Body of pancreas (tissue), 4 donors: ENCODE data around the gene LEMD2. TPM values are rescaled to one million over a fixed set of nuclear protein-coding genes. Genes with fewer than 3 reads are reported as not detected.

ENCODE experiments used
- ATAC-seq: fragments of 150-250 bp; one replicate; pipeline ENCODE4 v1.9.1; 2016
- DNase-seq, 4 donors: peaks; one replicate each; pipeline ENCODE4 v3.0.0-alpha.2; 2019
- H3K27ac ChIP-seq, 4 donors: fragments of 200-600 bp; sonication (generic); 1 replicate in 3 of 4; 2 replicates in 1 of 4; pipeline versions ENCODE4 v1.5.1 to v1.6.1; 2016 to 2019; ENCODE audit warnings: mild to moderate bottlenecking in 1 of 4, mixed read lengths in 1 of 4, moderate library complexity in 1 of 4
- H3K27me3 ChIP-seq, 2 donors: fragments of 200-600 bp; sonication (generic); one replicate each; pipeline ENCODE4 v1.6.0; 2016; ENCODE audit warnings: mild to moderate bottlenecking in 1 of 2
- H3K36me3 ChIP-seq, 2 donors: fragments of 200-600 bp; sonication (generic); replicated peaks in 1 of 2; 2 replicates each; pipeline ENCODE4 v1.5.1; 2016; ENCODE audit warnings: low read depth in 2 of 2; ENCODE audit not compliant: insufficient read depth in 1 of 2
- H3K4me1 ChIP-seq: fragments of 200-600 bp; sonication (generic); one replicate; pipeline ENCODE4 v1.6.0; 2016
- H3K4me3 ChIP-seq, 2 donors: fragments of 200-600 bp; sonication (generic); 1 replicate in 1 of 2; 2 replicates in 1 of 2; pipeline ENCODE4 v1.5.1; 2016 to 2019
- H3K9me3 ChIP-seq, 3 donors: fragments of 200-600 bp; sonication (generic); 1 replicate in 2 of 3; 2 replicates in 1 of 3; pipeline ENCODE4 v1.5.1; 2016
- CTCF ChIP-seq, 7 experiments: fragments of 450-650 bp in 4 of 7; fragments of 200-600 bp in 3 of 7; sonication (generic) in 3 of 7; IDR thresholded peaks; one replicate each; pipeline ENCODE4 v1.5.1; 2016 to 2019; ENCODE audit warnings: antibody characterized with exemption in 7 of 7
- POLR2A ChIP-seq, 3 donors: fragments of 450-650 bp; IDR thresholded peaks; one replicate each; pipeline ENCODE4 v1.6.1; 2016; ENCODE audit warnings: antibody characterized with exemption in 3 of 3, mild to moderate bottlenecking in 2 of 3
- WGBS, 2 donors: methylation state at CpG; one replicate each; pipeline ENCODE4 v1.1.5; 2017; 5-methylcytosine and 5-hydroxymethylcytosine counted together
- intact Hi-C: fragments of 100-400 bp; cut with DNase I; formaldehyde crosslinking; loops from one replicate; pipeline ENCODE4 v1.15.1; 2023
- total RNA-seq, 2 donors: library from RNA; depleted of rRNA; stranded (reverse); fragments of >200 nt; gene quantifications; one replicate each; pipeline ENCODE4 v1.1.0, GENCODE V29; 2016

Gene LEMD2
- total RNA-seq, 2 donors from 2014 or later, result 32.7 to 48.8 TPM

GRCh38 chr6:33781131-33781975 is 7.6 kb downstream of the LEMD2 start:
- no peak for TF ChIP-seq CTCF (IDR thresholded peaks at IDR 0.05)
- no peak for TF ChIP-seq POLR2A (IDR thresholded peaks at IDR 0.05)
- ATAC-seq, result no peak
- Histone ChIP-seq H3K27ac (no peak overlapping the region), H3K4me1 (peaks cover 16% of the 10 kb centered on the region), H3K4me3 (no peak overlapping the region), H3K36me3 (peaks cover 23 to 62% of the 10 kb centered on the region in 2 donors), H3K27me3 (no peaks in the 10 kb centered on the region), H3K9me3 (no peaks in the 10 kb centered on the region)
- no peak for DNase-seq
- intact Hi-C loops, result no loop called here
- 77 to 78% methylated on average over 9 to 16 of the region's 16 CpGs for WGBS, 2 donors

DNA sequence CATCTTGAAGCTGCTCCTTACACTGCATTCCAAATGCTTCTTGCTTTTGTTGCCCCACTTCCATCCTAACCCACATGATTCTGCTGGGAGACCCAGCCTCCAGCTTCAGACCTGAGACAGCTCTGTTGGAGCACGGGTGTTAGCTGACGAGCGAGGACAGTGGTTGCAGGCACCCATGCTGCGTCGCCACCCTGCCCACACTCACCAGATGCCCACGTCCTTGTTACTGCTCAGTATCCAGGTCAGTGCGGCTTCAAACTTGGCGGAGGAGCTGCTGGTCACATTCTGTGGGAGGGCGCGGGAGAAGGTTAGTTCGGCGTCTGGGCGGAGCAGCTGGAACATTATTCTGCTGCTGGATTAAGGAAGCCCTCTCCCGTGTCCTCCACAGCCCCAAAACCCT is 9.0 kb downstream of the LEMD2 start:
- Histone ChIP-seq H3K4me3 (no peak overlapping the region), H3K27ac (no peak overlapping the region), H3K36me3 (peaks cover 26 to 74% of the 10 kb centered on the region in 2 donors), H3K27me3 (no peaks in the 10 kb centered on the region), H3K4me1 (peaks cover 2% of the 10 kb centered on the region), H3K9me3 (no peaks in the 10 kb centered on the region)
- TF ChIP-seq CTCF (IDR thresholded peaks at IDR 0.05), result no peak
- TF ChIP-seq POLR2A (IDR thresholded peaks at IDR 0.05), result no peak
- no peak for ATAC-seq
- WGBS, 2 donors, result 89 to 92% methylated on average over 13 to 14 of the region's 14 CpGs
- intact Hi-C loops, result no loop called here
- no peak for DNase-seq

GRCh38 chr6:33779290-33779689 is 9.6 kb downstream of the LEMD2 start:
- intact Hi-C loops, result no loop called here
- no peaks in the 10 kb centered on the region for H3K27me3 ChIP-seq
- H3K27ac ChIP-seq, result no peak overlapping the region
- no peak for TF ChIP-seq POLR2A (IDR thresholded peaks at IDR 0.05)
- no peak for TF ChIP-seq CTCF (IDR thresholded peaks at IDR 0.05)
- H3K9me3 ChIP-seq, result no peaks in the 10 kb centered on the region
- DNase-seq, result no peak
- WGBS, 2 donors, result 85 to 94% methylated on average over 7 of the region's 7 CpGs
- H3K4me3 ChIP-seq, result no peak overlapping the region
- H3K36me3 ChIP-seq, result peaks cover 26 to 73% of the 10 kb centered on the region in 2 donors
- ATAC-seq, result no peak
- no peaks in the 10 kb centered on the region for H3K4me1 ChIP-seq

GRCh38 chr6:33778444-33779121 is 10.3 kb downstream of the LEMD2 start:
- Histone ChIP-seq H3K27ac (no peak overlapping the region), H3K9me3 (no peaks in the 10 kb centered on the region), H3K36me3 (peaks cover 21 to 70% of the 10 kb centered on the region in 2 donors), H3K4me3 (no peak overlapping the region), H3K4me1 (no peaks in the 10 kb centered on the region), H3K27me3 (no peaks in the 10 kb centered on the region)
- WGBS, 2 donors, result 87 to 92% methylated on average over 9 to 12 of the region's 12 CpGs
- no peak for TF ChIP-seq POLR2A (IDR thresholded peaks at IDR 0.05)
- TF ChIP-seq CTCF (IDR thresholded peaks at IDR 0.05), result no peak
- intact Hi-C loops, result no loop called here
- ATAC-seq (no peak), DNase-seq (no peak)
